GM21367 (cell line): ENCODE results near the gene C1orf210.

Experiments
- ATAC-seq: cut with Tn5 transposase; IDR thresholded peaks from one replicate; pipeline ENCODE4 v1.9.1; 2021; ENCODE audit not compliant: unreplicated experiment

Gene C1orf210

DNA sequence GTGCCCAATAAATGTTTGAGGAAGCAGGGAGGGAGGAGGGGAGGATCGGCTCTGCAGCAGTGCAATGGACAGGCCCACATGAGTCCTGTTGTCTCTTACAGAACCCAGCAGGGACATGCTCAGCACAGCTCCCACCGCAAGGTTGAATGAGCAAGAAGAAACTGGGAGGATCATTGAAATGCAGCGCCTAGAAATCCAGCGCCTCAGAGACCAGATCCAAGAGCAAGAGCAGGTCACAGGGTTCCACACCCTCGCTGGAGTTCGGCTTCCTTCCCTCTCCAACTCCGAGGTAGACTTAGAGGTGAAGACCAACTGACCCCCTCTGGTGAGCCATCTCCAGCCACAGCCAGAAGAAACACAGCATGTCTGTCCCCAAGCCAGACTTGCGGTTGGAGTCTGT is 31.5 kb downstream of the C1orf210 start:
- no peak for ATAC-seq

DNA sequence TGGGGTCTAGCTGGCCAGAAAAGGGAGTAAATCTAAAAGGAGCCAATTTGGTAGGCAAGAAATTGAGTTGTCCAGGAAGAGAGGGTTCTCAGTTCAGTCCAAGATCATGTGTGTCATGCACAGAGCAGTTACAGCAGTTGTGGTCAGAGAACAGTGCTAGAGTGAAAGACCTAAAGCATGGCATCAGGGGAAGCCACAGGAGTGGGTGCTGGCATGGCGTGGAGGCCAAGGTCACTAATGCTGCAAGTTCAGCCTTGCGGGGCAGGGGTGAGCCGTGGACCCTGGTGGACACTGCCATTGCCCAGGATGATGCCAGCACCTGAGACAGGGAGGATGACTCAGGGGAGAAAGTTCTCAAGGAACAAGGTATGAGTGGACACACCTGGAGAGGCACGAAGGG is 32.2 kb downstream of the C1orf210 start:
- no peak for ATAC-seq

DNA sequence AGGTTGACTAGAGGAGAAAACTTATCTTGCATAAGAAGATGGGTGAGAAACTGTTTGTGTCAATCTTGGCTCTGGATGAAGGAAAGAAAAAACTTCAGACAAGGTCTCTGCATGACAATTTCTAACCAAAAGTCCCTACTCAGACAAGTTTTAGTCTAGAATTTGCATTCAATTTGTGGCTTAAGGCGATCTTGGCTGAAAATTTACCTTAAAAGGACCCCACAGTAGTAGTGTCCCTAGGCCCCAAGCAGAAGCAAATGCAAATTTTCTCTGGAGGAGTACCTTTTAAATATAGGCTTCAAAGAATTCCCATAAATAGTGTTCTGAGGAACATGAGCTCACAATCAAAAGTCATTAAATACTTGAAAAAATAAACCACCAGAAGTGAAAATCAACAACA is 33.2 kb downstream of the C1orf210 start:
- no peak for ATAC-seq

DNA sequence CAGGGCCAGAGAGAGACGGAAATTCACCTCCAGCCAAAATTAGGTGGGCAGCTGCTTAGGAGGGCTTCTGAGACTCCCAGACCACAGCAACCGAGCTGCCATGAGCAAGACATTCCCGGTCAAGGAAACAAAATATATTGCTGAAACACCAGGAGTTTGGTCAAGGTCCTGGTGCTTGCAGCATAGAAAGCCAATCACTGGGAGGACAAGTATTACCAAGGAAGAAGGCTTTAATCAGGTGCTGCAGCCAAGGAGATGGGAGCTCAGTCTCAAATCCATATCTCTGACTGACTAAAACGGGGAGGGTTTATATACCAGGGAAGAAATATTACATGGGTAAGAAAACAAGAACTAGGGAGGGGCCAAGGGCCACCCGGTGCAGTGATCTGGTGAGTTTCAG is 34.4 kb downstream of the C1orf210 start:
- ATAC-seq: no peak

DNA sequence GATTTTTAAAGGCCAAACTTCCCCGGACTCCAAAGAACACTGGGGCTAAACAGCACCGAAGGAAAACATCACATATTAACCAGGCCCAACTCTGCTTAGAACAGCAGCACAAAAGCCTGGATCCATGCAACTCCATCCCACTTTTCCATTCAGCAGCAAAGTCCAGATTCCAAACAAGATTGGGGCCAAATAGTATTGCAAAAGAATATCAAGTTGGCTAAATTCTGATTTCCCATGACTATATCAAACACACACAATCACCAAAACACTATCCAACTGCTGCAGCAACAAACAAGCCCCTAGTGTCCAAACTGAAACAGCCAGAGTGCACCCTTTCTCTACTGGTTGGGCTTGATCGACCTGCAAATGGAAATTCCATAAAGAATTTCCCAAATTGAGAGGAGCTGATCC is 35.0 kb downstream of the C1orf210 start:
- ATAC-seq: no peak

DNA sequence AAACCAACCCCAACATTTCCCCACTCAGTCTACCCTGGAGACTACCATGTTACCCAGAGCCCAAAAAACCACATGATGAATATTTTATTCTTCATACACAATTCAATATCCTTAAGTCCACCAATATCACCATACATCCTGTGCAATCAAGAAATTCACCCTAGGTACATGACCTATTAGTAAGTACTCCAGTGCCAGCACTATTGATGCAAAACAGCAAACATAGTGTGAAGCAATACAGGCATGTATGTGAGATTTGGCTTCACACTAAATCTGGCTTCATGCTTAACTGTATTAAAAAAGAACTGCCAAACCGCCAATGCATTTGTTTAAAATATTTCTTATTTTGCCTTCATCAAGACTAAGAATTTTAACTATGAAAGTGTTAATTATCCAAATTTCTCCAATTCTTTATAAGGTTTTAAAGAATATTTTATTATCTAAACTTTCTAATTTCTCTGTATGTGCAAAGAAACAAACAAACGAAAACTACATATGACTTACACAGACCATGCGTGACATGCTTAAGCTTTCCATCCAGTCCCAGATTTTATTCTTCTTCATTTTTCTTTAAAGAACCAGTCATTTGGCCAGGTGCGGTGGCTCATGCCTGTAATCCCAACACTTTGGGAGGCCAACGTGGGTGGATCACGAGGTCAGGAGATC is 38.0 kb downstream of the C1orf210 start:
- ATAC-seq: no peak

DNA sequence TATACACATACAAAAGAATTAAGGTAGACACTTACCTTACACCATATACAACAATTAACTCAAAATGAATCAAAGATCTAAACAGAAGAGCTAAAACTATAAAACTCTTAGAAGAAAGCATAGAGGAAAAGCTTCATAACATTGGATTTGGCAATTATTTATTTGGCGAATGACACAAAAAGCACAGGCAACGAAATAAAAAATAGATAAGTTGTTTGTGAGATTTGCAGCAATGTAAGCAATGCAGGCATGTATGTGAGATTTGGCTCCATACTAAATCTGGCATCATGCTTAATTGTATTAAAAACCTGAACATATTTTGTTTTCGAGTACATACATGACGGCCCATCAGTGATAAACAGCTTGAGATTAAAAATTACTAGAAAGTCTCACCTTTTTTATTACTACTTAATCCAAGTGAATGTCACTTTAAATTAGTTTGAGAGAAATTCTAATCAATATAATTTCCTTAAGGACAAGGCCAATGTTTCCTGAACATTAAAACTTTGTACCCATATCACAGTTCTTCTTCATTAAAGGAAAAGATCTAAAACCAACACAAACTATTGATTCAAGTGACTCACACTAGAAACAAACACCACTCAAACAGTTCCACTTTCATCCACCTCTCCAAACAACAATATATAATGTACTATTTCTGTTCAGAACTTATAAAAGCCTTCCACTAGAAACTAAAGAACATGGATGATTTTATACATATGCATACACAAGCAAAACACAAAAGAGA is 38.7 kb downstream of the C1orf210 start:
- ATAC-seq: no peak

DNA sequence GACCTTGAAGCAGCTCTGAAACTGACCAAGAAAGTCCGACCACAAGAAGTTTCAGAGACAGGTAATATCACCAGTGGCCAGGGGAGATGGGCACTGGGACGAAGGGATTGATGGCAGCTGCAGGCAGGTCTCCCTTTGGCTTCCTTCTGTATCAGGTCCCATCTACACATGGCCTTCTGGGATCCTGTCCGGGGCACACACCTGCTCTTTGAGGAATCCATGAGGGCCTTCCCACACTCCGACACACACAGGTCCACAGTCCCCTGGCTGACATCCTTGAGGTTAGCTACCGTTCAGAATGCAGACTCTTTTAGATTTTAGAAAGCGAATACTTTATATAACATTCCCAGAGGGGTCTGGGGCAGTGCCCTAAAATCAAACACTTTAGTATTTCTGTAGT is 42.1 kb downstream of the C1orf210 start:
- no peak for ATAC-seq

DNA sequence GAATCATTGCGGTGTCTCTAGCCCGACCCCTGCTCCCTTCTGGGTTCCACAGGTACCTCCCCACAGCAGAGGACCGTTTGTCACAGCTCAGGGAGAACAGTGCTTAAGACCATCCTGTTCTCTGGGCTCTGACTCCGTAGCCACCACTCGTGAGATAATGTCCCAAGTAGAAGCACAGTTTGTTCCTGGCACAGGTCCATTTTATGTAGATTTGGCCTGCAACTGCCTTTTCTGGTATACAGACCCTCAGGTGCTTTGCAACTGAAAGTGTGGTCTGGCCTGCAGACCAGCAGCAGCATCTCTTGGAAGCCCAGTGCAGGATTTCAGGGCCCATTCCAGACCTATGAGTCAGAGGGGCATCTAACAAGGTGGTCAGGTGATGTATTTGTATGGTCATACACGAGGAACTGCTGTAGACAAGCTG is 44.0 kb downstream of the C1orf210 start:
- no peak for ATAC-seq

DNA sequence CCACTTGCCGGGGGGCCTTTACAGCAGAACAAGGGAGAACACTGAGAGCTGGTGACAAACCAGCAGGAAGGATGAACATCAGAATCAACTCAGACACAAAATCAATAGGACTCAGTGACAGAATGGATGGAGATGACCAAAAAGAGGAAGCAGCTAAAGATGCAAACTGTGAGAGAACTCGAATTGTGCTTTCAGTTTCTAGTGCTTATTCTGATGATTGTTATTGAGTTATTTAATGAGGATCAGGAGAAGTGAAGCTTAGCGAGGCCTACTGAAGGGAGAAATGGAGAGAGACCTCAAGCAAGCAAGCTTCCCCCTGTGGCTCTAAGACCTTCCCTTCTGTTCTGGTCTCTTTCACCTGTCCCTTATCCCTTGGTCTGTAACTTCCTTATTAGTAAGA is 45.9 kb downstream of the C1orf210 start:
- ATAC-seq: peak; percentile 81

DNA sequence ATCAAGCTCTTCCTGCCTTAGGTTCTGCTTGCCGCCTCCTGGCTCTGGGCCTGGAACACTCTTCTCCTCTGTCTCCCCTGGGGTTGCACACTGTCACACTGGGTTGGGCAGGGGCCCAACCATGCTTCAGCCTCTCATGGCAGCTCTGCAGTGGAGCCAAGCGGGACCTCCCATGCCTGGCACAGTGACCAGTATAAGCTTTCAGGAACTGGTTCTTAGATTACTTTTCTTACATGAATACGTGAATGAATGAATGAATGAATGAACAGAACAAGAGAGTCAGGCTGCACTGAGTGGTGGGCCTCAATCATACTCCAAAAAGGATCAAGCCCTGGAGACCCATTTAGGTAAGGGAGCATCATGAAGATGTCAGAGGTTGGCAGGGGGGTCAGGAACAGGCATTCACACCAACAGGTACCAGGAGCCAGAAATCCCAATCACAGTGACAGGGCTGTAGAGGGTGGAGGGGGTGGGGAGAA is 46.4 kb downstream of the C1orf210 start:
- no peak for ATAC-seq

DNA sequence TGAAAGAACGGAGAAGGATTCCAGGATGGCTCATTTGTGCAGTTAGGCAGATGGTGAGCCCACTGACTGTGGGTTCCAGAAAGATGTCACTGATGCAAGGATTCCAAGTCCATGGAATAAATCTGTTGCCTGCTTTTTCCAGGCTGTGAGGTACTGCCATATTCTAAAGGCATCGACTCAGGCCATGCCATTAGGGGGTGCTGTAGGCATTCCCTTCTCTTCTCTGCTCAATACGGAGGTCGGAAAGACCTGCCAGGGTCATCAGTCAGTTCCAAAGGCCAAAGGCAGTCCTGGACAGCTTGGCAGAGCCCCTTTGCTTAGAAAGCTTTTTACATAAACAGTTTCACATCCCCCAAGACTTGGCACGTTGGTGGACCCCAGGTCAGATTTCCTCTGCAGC is 47.3 kb downstream of the C1orf210 start:
- ATAC-seq: no peak

DNA sequence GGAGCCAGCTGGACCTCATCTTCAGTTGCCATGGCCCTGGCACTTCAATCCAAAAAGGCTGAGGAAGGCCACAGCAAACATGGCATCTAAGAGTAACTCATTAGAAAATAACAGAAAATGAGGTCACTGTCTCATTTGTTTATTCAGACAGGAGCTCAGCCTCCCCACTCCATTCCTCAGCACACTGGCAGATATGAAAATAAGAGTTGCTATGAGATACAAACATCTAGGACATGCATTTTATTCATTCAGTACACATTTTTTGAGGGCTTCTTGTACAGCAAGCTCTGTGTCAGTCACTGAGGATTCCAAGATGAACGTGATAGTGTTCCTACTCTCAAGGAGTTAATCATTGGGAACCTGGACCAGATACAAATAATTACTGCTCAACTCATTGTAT is 48.3 kb downstream of the C1orf210 start:
- ATAC-seq: no peak

DNA sequence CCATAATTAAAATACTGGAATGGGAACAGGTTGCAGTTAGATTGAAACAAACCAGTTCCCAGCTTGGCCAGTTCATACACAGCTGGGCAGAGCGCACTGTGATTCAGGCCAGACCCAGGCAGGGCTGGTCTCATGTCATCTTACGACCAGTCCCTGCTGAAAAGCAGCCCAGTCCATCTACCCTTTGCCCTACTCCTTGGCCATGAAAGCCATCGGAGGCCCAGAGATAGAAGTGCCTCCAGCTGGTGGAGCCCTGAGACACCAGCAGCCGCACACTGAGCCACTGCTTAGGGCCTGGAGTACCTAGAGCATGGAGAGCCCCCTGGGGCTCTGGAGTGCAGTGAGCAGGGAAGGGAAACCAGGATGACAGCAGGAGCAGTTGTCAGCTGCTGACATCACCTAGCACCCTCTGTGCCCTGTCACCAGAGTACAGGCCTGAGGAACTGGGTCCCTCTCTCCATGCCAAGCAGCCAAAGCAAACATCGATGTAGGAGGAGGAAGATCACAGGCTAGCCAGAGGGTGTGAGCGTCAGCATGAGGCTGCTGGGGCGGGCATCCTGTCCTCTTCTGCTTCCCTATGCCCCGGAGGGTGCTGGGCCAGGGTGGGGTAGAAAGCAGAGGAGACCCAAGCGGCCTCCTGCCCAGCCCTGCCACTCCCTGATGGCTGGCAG is 49.8 kb downstream of the C1orf210 start:
- no peak for ATAC-seq

DNA sequence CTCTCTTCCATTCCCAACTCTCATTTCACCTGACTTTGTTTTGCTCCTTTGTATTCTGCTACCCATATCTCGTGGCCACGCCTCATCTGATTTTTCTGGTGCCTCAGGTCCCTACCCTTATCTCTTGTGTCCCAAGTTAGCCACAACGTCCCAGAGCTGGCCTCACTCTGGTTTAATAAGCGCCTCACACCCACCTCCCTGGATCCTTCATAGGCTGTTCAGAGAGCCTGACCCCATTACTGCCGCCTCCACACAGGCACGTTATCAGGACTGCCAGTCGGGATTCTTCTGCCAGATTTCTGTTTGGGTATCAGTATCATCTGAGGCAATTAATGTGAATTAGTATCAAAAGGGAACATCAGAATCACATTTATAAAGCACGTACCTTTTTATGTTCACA is 50.3 kb downstream of the C1orf210 start:
- ATAC-seq: no peak

DNA sequence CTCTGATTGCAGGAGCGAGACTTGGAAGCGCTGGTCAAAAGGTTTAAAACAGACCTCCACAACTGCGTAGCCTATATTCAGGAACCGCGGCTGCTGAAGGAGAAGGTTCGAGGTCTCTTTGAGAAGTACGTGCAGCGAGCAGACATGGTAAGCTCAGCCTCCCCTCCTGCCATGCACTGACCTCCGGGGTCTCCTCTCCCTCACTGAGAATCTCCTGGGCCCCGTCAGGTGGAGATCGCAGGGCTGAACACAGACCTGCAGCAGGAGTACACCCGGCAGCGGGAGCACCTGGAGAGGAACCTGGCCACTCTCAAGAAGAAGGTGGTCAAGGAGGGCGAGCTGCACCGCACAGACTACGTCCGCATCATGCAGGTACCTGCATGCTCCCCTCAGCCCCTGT is 51.1 kb downstream of the C1orf210 start:
- ATAC-seq: no peak

DNA sequence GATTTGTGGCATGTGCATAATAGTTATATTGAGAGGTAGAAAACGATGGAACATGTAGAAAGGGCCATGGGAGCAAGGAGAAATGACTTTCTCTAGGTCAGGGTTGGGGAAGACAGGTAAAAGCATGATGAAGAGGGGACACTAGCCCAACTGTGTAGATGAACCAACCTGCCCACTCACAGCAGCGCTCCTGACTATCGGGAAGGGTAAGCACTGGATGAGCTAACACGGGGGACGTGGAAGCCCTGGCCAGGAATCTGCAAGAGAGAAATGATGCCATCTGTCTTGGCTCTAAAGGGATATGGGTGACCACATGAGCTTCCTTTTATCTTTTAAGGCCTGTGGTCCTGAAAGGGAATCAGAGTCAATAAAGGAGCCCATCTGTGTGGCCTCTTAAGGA is 51.8 kb downstream of the C1orf210 start:
- no peak for ATAC-seq

DNA sequence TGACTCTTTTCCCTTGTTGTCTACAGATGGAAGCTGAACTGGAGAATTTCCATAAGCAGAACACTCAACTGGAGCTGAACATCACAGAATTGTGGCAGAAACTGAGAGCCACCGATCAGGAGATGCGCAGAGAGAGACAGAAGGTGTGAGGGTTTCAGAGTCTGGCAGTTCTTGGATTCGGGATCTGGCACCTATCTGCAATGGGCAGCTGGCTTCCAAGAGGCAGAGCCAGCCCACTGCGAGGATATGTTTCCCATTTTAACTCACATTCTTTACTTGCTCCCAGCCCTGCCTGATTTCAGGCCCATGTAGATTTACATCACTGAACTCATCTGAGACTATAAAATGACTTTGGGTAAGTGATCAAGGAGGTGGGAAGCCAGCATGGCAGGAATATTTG is 52.9 kb downstream of the C1orf210 start:
- ATAC-seq: no peak

DNA sequence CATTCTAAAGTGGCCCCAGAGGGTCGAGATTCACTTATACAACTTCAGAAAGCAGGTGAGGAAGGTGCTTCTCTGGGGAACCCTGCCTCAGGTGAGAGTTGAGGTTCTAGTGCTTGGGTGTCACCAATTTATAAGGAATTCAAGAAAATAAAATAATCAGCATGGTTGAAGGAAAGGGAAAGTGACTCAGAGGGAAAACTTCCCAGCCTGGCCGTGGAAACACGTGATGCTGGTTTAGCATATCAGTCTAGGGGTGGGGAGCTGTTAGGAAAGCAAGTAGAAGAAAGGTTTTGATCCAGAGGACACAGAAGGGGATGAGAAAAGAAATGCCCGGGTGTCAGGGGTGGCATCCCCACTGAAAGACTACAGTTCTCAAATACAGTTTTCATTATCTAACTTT is 53.3 kb downstream of the C1orf210 start:
- ATAC-seq: no peak
